NCI-H748 (cell line): ENCODE results near the gene TBC1D21.

ENCODE experiments used
- DNase-seq: peaks from one replicate; lab custom pipeline; 2025; ENCODE audit not compliant: unreplicated experiment; lab: John Stamatoyannopoulos, UW

TBC1D21 gene

DNA sequence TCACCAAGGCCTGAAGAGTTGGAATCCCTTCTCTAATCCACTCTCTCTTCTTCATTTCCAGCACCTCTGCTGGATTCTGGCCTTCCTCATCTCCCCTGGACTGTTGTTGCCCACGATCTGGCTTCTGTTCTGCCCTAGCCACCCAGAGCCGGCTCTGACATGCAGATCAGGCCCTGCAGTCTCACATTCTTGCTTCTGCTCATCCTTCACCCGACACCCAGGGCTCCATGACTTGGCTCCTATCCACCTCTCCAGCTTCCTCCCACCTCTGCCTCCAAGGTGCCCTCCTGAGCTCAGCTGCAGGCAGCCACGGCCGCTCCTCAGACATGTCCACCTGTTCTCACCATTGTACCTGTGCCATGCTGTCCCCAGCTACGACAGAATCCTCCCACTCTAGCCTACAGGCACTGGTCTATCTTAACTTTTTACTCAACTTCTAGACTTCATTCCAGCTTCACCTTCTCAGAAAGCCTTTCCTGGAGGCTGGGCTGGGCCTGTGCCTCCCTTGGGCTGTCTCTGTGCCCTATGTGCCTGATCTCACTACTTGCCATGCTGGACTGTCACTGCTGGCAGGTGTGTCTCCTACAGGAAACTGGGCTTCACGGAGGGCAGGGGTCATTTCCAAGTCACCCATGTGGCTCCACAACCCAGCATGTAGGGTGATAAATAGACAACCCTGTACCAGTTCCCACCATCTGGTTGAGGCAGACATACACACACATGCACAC lies 16.0 kb upstream of the TBC1D21 start:
- DNase-seq = no peak

DNA sequence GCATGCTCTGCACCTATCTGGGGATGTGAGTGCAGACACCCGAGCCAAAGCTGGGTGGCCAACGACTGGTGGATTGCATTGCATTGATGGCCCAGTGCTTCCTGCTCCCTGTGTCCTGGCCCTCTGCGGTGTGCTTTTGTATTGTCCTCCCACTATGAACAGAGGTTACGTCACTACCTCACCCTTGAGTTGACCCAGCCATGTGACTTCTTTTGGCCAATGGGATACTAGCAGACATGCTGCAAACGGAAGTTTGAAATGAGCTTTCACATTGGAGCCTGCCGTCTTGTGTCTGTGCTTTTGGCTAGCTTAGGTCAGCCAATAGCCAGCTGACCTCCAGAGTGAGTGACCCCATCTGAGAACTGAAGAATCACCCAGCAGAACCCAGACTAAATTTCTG lies 15.3 kb upstream of the TBC1D21 start:
- no peak for DNase-seq

DNA sequence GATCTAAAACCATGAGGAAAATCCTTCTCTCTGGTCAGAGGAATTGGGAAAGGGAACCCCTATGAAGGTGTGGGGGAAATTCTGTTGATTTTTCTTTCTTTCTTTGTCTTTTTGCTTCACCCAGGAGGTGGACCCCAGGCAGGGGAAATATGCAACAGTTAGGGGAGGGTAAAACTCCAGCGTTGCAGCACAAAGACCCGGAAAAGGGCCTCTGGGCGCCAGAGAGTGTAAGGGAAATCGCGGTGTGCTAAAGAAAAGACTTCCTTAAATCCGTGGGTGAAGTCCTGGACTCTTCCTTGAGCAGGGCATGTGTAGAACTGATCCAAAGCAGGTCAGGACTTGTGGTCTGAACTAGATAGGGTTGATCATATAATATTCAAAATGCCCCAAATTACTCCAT lies 11.1 kb upstream of the TBC1D21 start:
- DNase-seq = no peak

DNA sequence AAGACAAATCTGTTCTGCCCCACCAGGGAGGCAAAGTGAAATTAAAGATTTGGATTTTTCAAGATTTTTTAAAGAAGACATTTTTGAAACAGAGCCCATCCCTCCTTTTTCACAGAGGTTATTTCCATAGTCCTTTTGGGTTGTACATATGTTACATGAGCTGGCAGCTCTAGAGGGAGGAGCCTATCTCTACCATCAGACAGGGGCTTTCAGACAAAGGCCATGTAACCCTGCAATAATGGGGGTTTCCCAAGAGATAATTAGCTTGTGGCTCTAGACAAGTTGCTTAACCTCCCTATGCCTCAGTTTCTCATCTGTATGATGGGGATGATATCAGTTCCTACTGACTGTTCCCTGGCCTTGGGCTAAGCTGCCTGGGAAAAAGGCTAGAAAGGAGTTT lies 8.0 kb upstream of the TBC1D21 start:
- DNase-seq = no peak

DNA sequence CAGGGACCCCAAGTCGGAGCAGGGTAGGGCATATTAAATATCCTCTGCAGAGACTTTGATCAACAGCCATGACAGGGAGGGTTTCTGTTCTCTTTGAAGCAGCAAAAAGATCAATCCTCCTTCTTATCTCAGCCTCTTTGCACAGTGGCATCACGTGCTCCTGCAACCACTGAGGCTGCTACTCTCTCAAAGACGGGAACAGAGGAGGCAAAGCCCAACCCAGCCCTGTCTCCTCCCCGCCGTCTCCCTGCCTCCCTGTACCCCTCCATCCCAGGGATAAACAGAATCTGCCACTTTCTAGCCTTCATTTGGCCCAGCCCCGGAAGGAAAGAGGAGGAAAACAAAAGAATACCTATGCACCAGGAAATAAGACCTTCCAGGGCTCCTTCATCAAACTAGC lies 7.5 kb upstream of the TBC1D21 start:
- DNase-seq = no peak

DNA sequence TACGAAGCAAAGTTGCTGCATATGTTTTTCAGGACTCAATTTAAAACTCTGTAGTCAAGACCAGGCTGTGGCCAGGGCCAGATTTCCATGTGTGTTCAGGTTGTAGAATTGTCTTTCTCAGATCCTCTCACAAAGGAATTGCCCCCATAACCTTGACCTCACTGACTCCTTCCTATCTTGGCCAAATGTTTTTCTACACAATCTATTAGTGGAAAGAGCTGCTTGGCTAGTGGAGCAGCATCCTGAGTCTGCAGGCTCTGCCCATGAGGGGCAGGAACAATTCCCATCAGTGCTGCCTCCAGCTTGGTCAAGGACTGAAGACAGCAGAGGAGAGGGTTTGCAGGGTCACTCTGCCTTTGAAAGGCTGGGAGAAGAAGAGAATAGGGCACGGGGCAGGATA lies 6.9 kb upstream of the TBC1D21 start:
- no peak for DNase-seq

DNA sequence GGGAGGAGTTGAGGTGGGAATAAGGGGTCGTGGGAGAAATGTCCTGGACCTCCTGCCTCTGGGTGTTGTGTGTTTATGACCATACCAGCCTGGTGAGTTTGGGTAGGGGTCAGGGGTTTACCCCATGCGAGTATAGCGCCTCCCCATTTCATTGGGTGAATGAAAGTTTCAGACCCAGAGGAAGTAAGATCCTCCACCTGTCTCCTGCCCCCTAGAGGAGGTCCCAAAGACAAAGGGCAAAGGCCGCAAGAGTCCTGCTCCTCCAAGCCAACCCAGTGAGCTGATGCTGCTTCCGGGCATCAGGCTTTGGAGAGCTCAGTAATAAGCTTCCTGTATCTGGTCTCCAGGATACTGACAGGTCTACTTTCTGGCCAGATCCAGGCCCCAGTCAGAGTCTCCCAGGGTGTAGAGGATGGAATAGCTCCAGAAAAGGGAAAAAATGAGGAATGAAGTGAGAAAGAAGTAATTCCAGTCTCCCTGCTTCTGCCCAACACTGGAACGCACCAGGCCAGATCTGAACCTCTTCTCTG lies 6.4 kb upstream of the TBC1D21 start:
- DNase-seq = no peak

DNA sequence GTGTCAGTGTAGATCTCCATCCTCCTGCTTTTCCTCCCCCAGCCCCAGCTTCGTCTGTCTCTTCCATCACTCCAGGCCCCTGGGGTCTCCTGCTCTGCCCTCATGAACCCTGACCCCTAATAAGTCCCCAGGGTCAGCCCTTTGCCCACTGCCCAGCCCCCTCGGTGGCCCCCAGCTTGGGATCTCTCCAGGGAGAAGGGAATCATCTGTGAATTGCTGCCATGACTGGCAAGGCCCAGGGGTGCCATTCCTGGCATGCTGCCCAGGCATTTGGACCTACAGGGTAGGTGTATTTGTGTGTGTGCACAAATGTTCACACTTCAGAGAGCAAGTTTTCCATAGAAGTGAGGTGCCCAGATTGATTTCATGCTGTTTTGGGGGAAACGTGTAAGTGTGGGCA lies 5.9 kb upstream of the TBC1D21 start:
- DNase-seq = no peak

DNA sequence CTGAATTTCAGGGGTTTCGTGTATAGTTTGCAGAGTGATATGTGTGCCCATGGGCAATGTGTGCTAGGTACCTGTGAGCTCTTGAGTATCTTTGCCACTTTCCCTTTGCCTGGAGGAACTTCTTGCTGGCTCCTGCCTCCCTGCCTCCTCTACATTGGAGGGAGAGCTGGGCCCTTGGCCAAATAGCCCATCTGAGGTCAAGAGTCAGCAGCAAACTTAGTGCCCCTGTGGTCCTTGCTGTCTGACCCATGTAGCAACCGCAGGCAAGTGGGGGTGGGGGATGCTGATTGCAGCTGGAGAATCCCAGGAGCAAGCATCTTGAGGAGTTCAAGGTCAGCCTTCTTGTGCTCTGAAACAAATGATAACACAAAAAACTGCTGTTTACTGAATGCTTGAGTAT lies 5.4 kb upstream of the TBC1D21 start:
- DNase-seq = no peak

DNA sequence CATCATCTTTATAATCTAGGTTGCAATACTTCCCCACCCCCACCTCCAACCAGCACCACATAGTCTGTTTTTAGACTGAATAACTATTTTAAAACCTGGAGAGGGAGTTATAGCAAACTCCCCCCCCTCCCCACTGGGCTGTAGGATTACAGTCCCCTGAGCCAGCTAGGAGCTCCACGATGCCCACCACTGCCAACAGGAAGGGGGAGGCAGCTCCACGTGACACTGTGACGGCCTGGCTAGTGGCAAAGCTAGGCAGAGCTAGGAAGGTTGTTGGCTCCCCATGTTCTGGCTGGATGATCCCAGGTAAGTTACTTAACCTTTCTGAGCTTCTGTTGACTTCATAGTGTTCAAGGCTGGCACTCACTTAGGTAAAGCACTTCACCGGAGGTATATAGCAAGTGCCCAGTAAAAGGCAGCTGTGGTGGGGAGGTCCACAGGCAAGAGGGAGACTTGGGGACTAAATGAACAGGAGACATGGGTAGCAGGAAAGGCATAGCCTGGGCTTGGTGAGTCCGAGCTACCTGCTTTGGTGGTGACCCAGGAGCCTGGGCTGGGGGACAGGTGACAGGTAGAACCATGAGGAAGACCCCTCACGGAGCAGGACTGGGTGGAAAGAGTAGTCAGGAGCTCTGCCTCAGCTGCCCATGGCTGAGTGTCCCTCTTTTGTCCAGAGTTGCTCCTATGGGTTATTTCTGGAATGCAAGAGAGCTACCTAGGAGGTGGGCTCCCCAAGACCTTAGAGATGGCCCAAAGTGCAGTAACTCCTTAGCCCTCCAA lies 4.0 kb upstream of the TBC1D21 start:
- DNase-seq = no peak

DNA sequence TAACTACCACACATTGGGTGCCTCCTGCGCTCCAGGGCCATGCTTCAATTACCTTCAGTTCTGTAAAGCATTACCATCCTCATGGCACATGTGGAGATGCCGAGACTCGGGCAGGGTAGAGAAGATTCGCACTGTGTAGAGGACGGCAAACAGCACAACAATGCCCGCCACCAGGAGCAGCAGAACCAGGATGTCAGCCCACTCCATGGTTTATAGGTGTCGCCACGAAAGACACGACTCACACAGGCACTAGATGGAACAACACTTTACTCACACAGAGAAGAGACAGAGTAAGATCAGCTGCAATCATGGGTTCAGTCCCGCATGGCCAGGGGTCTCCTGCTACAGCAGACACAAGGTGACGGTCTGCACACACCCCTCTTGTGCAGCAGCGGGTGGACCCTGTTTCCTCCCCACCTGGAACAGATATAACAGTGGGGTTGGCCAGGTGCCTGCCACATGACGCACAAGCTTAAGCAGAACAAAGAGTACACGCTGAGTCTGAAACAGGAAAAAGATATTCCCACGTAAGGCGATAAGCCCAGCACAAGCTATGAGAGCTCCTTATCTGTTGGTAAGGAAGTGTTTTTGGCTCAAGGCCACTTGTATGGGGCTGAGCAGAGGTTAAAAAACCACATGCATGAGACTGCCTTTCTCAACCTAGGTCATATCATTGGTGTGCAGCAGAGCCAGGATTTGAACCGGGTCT lies 2.5 kb upstream of the TBC1D21 start:
- peak; percentile 1 for DNase-seq

DNA sequence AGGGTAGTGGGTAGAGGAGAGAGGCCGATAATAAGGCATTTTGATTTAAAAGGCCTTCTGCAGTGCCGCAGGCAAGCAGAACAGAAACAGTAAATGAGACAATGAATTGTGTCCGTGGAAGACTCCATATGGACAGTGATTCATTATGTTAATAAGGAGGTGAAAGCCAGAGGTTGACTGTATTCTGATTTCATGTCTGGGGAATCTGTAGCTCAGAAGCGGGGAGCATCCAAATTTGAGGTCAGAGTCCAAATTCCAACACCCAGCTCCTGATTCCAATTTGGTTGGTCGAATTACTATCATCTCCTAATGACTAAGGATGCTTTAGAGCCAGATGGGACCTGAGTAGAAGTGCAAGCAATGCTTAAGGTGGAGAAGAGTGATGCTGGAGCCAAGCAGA lies 1.0 kb upstream of the TBC1D21 start:
- no peak for DNase-seq

DNA sequence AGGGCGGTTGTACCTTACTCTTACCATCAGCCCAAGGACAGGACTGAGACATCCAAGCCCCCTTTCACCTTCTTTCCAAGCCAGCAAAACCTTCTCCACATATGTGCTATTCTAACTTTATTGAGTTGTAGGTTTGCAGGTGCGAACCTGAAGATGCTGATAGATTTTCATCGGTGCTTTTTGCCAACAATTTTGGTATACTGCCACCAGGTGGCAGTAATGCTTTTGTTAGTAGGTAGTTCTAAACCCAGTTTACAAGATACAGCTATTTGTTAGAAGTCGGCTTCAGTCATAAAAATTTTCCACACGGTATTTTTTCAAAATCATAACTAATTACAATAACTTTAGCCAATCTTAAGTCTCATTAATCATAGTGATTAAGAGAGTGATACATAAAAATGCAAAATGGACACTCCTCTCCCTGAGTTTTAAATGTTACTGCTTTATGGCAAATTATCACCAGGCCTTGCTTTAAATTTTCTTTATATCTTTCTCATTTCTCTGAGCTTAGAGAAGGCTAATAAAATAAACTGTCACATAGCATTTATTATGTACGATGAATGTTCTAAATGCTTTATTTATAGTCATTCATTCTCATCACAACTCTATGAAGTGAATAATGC lies 636 bp downstream of the TBC1D21 start:
- DNase-seq = peak; percentile 34

DNA sequence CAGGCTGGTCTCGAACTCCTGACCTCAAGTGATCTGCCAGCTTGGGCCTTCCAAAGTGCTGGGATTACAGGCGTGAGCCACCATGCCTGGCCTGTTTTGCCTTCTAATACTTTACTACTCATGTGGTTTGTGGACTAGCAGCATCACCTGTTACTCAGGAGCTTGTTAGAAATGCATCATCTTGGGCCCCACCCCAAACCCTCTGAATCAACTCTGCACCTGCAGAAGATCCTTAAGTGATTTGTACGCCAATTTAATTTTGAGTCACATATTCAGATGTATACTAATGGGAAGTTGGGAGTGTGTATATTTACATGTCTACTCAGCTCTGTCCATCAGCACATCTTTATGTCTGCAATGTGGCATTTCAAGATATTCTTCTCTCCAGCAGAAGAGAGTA lies 6.1 kb downstream of the TBC1D21 start:
- no peak for DNase-seq

DNA sequence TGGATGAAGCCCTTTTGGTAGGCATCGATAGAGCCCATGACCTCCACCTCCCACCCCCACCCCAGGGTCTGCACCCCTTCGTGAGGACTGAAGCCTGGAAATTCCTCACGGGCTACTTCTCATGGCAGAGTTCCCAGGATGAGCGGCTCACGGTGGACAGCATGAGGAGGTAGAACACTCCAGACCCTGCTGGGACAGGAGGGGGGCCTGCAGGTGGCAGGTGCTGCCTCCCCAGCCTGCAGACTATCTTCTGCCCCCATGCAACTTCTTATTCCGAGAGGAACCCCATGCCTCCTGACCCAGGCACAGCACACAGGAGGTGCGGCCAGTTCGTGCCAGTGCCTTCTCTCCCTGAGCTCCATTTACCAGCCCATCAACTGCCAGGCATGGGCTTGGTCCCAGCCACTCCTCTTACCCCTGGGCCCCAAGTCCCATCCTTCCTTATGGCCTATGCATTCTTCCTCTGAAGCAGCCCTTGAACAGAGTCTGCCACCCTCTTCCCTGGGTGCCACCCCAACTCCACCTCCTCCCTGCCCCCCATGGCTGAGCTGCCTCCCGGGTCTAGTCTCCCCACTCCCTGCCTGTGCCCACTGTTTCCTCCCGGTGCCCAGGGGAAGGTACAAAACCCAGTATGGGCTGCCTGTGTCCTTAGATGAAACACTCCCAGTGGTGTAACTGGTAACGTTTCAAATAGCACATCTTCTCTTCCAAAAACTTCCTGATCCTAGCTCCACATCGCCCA lies 8.4 kb downstream of the TBC1D21 start:
- no peak for DNase-seq

DNA sequence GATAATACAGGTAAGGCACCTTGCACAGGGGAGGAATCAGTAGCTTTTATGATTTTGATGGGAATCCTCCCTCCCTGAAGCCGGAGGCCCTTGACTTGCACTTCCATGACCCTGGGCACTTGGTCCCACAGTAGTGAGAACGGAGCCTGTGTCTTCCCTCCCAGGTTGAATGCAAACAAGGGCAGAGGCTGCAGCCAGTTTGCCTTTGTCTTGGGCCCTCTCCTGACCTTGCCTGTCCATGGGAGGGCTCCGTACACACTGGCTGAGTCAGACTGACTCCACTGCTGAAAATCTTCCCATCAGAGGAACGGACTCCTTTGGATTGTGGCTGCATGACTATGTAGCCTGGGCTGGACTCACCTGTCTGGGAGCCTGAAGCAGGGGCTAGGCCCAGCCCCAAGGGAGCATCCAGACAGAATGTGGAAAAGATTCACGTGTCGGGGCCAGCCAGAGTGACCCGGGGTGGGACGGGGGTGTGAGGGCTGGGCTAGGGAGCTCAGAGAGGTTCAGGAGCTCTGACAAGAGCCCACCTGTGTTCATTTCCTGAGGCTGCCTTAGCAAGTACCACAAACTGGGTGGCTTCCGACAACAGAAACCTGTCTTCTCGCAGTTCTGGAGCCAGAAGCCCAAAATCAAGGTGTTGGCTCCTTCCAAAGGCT lies 9.5 kb downstream of the TBC1D21 start:
- no peak for DNase-seq

DNA sequence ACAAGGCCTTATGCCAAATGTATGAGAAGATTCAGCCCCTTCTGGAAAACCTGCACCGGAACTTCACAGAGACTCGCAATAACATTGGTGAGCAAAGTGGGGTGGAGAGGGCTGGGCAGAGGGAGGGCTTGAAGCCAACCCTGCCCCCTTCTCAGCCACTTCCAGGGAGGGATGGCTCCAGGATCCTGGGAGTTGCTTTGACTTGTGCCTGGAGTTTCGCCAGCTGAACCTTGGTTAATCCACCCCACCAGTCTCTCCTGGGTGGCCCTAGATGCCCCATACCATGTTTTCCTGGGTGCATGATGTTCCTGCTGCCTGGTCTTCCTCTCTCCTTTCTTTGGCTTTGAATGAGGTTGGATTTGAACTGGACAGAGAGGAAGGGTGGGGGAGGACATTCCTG lies 10.8 kb downstream of the TBC1D21 start:
- DNase-seq = no peak

DNA sequence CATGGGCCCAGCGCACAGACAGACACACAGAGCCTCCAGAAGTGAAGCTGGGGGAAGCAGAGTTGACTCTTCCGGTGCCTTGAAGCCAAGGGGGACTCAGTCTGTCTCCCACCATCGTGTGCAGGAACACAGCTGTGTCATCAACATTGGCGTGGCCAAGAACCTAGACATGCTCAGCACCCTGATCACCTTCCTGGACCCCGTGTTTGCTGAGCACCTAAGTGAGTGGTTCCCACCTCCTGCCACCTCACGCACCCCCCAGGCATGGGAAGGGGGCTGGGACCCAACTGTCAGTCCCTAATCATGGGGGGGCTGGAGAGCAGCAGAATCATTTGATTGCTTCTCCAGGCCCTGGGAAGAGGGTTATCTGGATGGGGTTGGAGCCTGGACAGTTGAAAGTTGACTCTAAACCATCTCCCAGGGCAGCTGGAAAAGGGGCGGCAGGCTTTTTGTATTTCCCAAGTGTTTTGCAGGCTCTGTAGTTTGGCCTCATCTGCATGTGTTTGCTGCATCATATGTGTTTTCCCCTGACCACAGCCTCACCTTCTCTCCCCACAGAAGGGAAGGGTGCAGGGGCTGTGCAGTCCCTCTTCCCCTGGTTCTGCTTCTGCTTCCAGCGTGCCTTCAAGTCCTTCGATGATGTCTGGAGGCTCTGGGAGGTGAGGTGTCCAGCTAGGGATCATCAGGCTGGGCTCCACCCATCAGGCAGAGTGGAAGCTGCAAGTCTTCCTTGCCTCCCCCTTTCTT lies 12.8 kb downstream of the TBC1D21 start:
- no peak for DNase-seq

DNA sequence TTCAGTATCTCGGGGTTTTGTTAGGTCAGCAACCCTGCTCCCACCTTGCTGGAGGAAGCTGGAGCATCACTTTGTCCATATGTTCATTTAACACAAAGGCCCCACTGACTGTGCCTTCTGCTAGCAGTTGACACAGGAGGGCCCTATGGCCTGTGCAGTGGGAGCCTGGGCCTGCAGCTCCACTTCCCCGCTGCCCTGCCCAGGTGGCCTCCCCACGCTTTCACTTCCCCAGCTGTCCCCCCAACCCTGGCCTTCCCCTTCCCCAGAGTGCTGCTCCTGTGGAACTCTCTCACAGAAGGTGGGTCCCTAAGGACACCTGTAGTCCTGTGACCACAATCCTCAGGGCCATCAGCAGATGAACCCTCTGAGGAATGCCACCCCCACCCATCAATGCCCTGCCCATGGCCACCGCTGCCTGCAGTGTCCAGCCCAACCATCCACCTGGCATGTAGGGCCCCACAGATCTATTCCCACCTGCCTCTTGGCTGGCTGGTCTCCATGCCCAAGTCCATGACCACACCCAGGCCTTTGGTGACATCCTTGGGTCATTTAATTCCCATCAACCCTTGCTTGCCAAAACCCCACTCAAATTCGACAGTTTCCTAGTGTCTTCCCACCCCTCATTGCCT lies 13.5 kb downstream of the TBC1D21 start:
- no peak for DNase-seq
